Measurements from ENCODE around the gene DUSP14. TPM values are rescaled to one million over a fixed set of nuclear protein-coding genes. Genes with fewer than 3 reads are reported as not detected.

DUSP14 gene
- total and polyA plus RNA-seq, 2 of the 8 experiments (the other 6 are each of a cell fraction or from before 2014, with no cell fraction given) = 22.1 to 37.9 TPM

DNA sequence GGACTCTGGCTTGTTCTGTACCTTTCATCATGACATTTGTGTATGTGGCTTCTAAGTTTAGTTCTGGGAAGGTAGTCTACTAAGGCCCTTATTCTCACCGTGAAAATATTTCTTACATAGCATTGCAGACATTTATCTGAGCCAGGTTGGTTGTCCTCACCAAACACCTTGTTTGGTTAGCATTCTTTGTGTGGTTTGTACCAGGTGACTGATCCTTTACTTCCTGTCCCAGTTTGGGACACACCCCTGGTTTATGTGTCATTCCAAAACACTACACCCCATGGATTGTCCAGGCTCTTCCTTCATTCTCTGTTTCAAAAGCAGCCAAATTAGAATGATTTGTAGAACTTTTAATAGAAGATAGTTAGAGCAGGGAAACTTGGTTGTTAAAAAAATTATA lies 23.2 kb upstream of the DUSP14 start:
- Histone ChIP-seq H3K4me2 (ENCODE audit: insufficient read depth in 1 of 2, low read depth in 2 of 2, low read length in 2 of 2) (no peak overlapping the region), H2BK20ac (ENCODE audit: low read length) (no peak overlapping the region), H3K79me1 (ENCODE audit: low read depth, low read length) (no peaks in the 10 kb centered on the region), H2BK15ac (ENCODE audit: low read length) (no peak overlapping the region), H3K56ac (replicated peaks; ENCODE audit: insufficient read length, low read depth, low read length) (no peak overlapping the region), H3K4me3 (ENCODE audit: extremely low read depth in 1 of 4, insufficient read depth in 2 of 4, low read depth in 3 of 4, low read length in 4 of 4) (no peak overlapping the region), H3K27me3 (replicated peaks in 1 of 4; ENCODE audit: control insufficient read depth in 3 of 4, extremely low read depth in 1 of 4, insufficient read depth in 3 of 4, low read length in 3 of 4) (no peaks in the 10 kb centered on the region), H4K8ac (ENCODE audit: extremely low read depth, insufficient read depth, low read length) (no peak overlapping the region), H3K9ac (replicated peaks in 1 of 4; ENCODE audit: extremely low read depth in 1 of 4, low read depth in 3 of 4, low read length in 3 of 4) (no peak overlapping the region), H4K20me1 (replicated peaks in 1 of 2; ENCODE audit: control insufficient read depth in 1 of 2, insufficient read depth in 2 of 2, low read length in 2 of 2) (no peaks in the 10 kb centered on the region), H2AFZ (ENCODE audit: low read length) (no peak overlapping the region), H3K9me3 (ENCODE audit: insufficient read depth in 2 of 2, low read depth in 1 of 2, low read length in 1 of 2) (no peaks in the 10 kb centered on the region), H4K5ac (ENCODE audit: insufficient read length, low read depth, low read length) (no peak overlapping the region), H2BK5ac (ENCODE audit: low read depth, low read length) (no peak overlapping the region), H3K79me2 (ENCODE audit: control insufficient read depth in 1 of 2, insufficient read depth in 2 of 2, low read length in 2 of 2) (no peaks in the 10 kb centered on the region), H3K14ac (ENCODE audit: insufficient read length) (no peak overlapping the region), H3K18ac (ENCODE audit: extremely low read depth, low read length) (no peak overlapping the region), H3K27ac (ENCODE audit: low read depth, low read length) (no peak overlapping the region), H3K23me2 (ENCODE audit: low read depth, low read length) (no peaks in the 10 kb centered on the region), H4K91ac (replicated peaks; ENCODE audit: insufficient read length, low read length) (no peak overlapping the region), H2BK12ac (ENCODE audit: low read depth, low read length) (no peak overlapping the region), H2BK120ac (replicated peaks; ENCODE audit: low read depth, low read length) (no peak overlapping the region), H3K36me3 (ENCODE audit: control insufficient read depth in 2 of 4, insufficient read depth in 4 of 4, low read length in 3 of 4) (peaks cover 0 to 28% (median 10%) of the 10 kb centered on the region in 4 experiments; a peak in 6 of 8 replicates), H3K23ac (ENCODE audit: insufficient read length) (no peak overlapping the region), H2AK5ac (ENCODE audit: low read depth, low read length) (no peak overlapping the region), H3K4ac (replicated peaks; ENCODE audit: insufficient read length, low read depth, low read length) (no peak overlapping the region), H3K4me1 (replicated peaks in 1 of 4; ENCODE audit: control insufficient read depth in 3 of 4, insufficient read depth in 4 of 4, low read length in 3 of 4) (no peaks in the 10 kb centered on the region)
- TF ChIP-seq RNF2 (IDR thresholded peaks at IDR 0.05; ENCODE audit: borderline replicate concordance, low read depth, low read length, missing control alignments, poor library complexity, severe bottlenecking) = no peak
- no peak for TF ChIP-seq SRF (IDR thresholded peaks at IDR 0.05; ENCODE audit: low read depth, low read length)
- no peak for TF ChIP-seq HDAC2 (IDR thresholded peaks at IDR 0.05; ENCODE audit: borderline replicate concordance in 1 of 2, low read depth in 2 of 2, low read length in 2 of 2)
- TF ChIP-seq SUZ12 (IDR thresholded peaks at IDR 0.05; ENCODE audit: low read length) = no peak
- TF ChIP-seq EZH2 (IDR thresholded peaks at IDR 0.05; ENCODE audit: low read depth, low read length, severe bottlenecking) = no peak
- POLR2A ChIA-PET (ENCODE audit: partially characterized antibody) = interaction anchor here (1.5 kb wide), 1 partner anchor 16 kb away, joined by 4 read pairs; no protein-coding TSS in a partner anchor
- no peak for DNase-seq (ENCODE audit: low read depth in 1 of 2, low spot score in 2 of 2)
- no peak for FAIRE-seq
- CTCF ChIA-PET (ENCODE audit: partially characterized antibody) = interaction anchor here (2.1 kb wide), 1 partner anchor 28 kb away, joined by 8 read pairs; no protein-coding TSS in a partner anchor
- 95% methylated on average over 1 of the region's 1 CpG; no CpG with 5 or more reads in 1 of the 2 experiments for WGBS, 2 experiments (ENCODE audit: extremely low coverage in 1 of 2, insufficient coverage in 1 of 2, insufficient read length in 1 of 2, insufficient replicate concordance in 2 of 2, low coverage in 1 of 2, low lambda C conversion rate in 2 of 2, missing lambda C conversion rate in 1 of 2)
